Natural killer cell (primary cell): ENCODE measurements around the gene MINDY2. TPM values are rescaled to one million over a fixed set of nuclear protein-coding genes. Genes with fewer than 3 reads are reported as not detected.
A peak's percentile ranks its signal among the peaks of the same experiment; 100 is the strongest.

Source experiments
- ATAC-seq, 3 donors: fragments of 150-1000 bp in 2 of 3; fragments of 200-7000 bp in 1 of 3; cut with Tn5 transposase; 1 replicate in 1 of 3; 2 replicates in 2 of 3; pipeline ENCODE4 v1.10.0; 2021; ENCODE audit warnings: mild to moderate bottlenecking in 2 of 3, moderate library complexity in 2 of 3
- DNase-seq, 2 donors: peaks; one replicate each; pipeline versions ENCODE4 v3.0.0 to v3.0.0-alpha.2; 2013 to 2021; ENCODE audit warnings: mixed read lengths in 1 of 2
- H3K27ac ChIP-seq: one replicate; pipeline ENCODE4 v1.5.1; 2013; ENCODE audit warnings: mild to moderate bottlenecking, low read length
- H3K27me3 ChIP-seq: one replicate; pipeline ENCODE4 v1.6.1; 2013; ENCODE audit warnings: low read length; ENCODE audit not compliant: control insufficient read depth, insufficient read depth
- H3K36me3 ChIP-seq: one replicate; pipeline ENCODE4 v1.6.1; 2013; ENCODE audit warnings: low read length; ENCODE audit not compliant: control insufficient read depth, insufficient read depth
- H3K4me1 ChIP-seq: one replicate; pipeline ENCODE4 v1.6.1; 2013; ENCODE audit warnings: low read length; ENCODE audit not compliant: control insufficient read depth, insufficient read depth
- H3K4me3 ChIP-seq: one replicate; pipeline ENCODE4 v1.5.1; 2013; ENCODE audit warnings: low read length
- H3K9me3 ChIP-seq: one replicate; pipeline ENCODE4 v1.6.1; 2013; ENCODE audit warnings: low read length; ENCODE audit not compliant: control insufficient read depth, insufficient read depth
- H3K27ac Mint-ChIP-seq, 2 donors: one replicate each; pipeline ENCODE4 v1.8.0; 2022; ENCODE audit warnings: mild to moderate bottlenecking in 2 of 2, mixed read lengths in 2 of 2, moderate library complexity in 1 of 2
- H3K27me3 Mint-ChIP-seq, 2 donors: one replicate each; pipeline ENCODE4 v1.8.0; 2022; ENCODE audit warnings: low read depth in 2 of 2, mixed read lengths in 2 of 2
- H3K36me3 Mint-ChIP-seq: one replicate; pipeline ENCODE4 v1.8.0; 2022; ENCODE audit warnings: mixed read lengths
- H3K4me1 Mint-ChIP-seq, 2 donors: one replicate each; pipeline ENCODE4 v1.8.0; 2022; ENCODE audit warnings: mixed read lengths in 2 of 2
- H3K4me3 Mint-ChIP-seq: one replicate; pipeline ENCODE4 v1.8.0; 2022; ENCODE audit warnings: mild to moderate bottlenecking, moderate library complexity, mixed read lengths
- H3K9me3 Mint-ChIP-seq, 2 donors: one replicate each; pipeline ENCODE4 v1.8.0; 2022; ENCODE audit warnings: mixed read lengths in 2 of 2
- CTCF ChIP-seq: fragments of 200-600 bp; IDR thresholded peaks from one replicate; pipeline ENCODE4 v1.8.0; 2022; ENCODE audit warnings: antibody characterized with exemption
- WGBS: methylation state at CpG from one replicate; pipeline ENCODE4 v1.1.7; 2013; ENCODE audit warnings: missing lambda C conversion rate; ENCODE audit not compliant: insufficient coverage; 5-methylcytosine and 5-hydroxymethylcytosine counted together
- intact Hi-C: fragments of 100-400 bp; cut with micrococcal nuclease; formaldehyde crosslinking; loops from one replicate; pipeline ENCODE4 v1.14.2; 2022
- total RNA-seq, 4 donors: library from RNA; stranded (reverse); fragments of 120-200 nt in 1 of 4; gene quantifications; one replicate each; pipeline versions ENCODE4 v1.2.3 to v1.2.4, GENCODE V29; 2013 to 2022

The MINDY2 gene
- total RNA-seq, 3 donors from 2014 or later (not counting 1 experiment from before 2014, with no cell fraction given) = 16.3 to 18.7 (median 18.3) TPM

- Histone ChIP-seq H3K9me3 (no peaks in the 10 kb centered on the region), H3K27me3 (no peaks in the 10 kb centered on the region), H3K4me1 (peaks cover 9% of the 10 kb centered on the region), H3K36me3 (peaks cover 2% of the 10 kb centered on the region), H3K27ac (no peak overlapping the region), H3K4me3 (no peak overlapping the region)
- peak overlapping the region; percentile 19 to 58 for H3K27ac Mint-ChIP-seq
- no peak for ATAC-seq
- 91% methylated on average over 4 of the region's 5 CpGs for WGBS
- H3K4me3 Mint-ChIP-seq = no peak overlapping the region
- H3K4me1 Mint-ChIP-seq = peaks cover 71 to 74% of the 10 kb centered on the region in 2 donors
- no peaks in the 10 kb centered on the region for H3K27me3 Mint-ChIP-seq
- DNase-seq = no peak
- H3K36me3 Mint-ChIP-seq = no peaks in the 10 kb centered on the region
- H3K9me3 Mint-ChIP-seq = no peaks in the 10 kb centered on the region
- no peak for TF ChIP-seq CTCF
- intact Hi-C loops = no loop called here
Measured at GRCh38 chr15:58742819-58743502, 28.1 kb upstream of the MINDY2 start.

GRCh38 chr15:58746174-58746573 lies 24.9 kb upstream of the MINDY2 start:
- Histone ChIP-seq H3K27ac (no peak overlapping the region), H3K4me1 (peaks cover 13% of the 10 kb centered on the region)
- no peak for TF ChIP-seq CTCF

GRCh38 chr15:58748040-58748851 lies 22.9 kb upstream of the MINDY2 start:
- peaks cover under 1% of the 10 kb centered on the region for H3K36me3 ChIP-seq
- no peak for ATAC-seq
- 3% methylated on average over 11 of the region's 14 CpGs for WGBS
- Mint-ChIP-seq H3K9me3 (no peaks in the 10 kb centered on the region), H3K27ac (peak overlapping the region; percentile 94 to 97), H3K4me3 (peak overlapping the region; percentile 98), H3K36me3 (no peaks in the 10 kb centered on the region), H3K4me1 (peaks cover 47 to 53% of the 10 kb centered on the region in 2 donors), H3K27me3 (no peaks in the 10 kb centered on the region)
- peak in 1 of 2 donors; percentile 68 for DNase-seq
- TF ChIP-seq CTCF = no peak
- H3K4me3 ChIP-seq = peak overlapping the region; percentile 100
- H3K4me1 ChIP-seq = peaks cover 13% of the 10 kb centered on the region
- peak overlapping the region; percentile 97 for H3K27ac ChIP-seq
- no peaks in the 10 kb centered on the region for H3K9me3 ChIP-seq
- intact Hi-C loops = loop anchor here (2.0 kb wide), 3 partner anchors 23 to 139 kb away; partner anchors contain the start of gene MINDY2
- no peaks in the 10 kb centered on the region for H3K27me3 ChIP-seq

More at GRCh38 chr15:58746174-58746573, 24.9 kb upstream of the MINDY2 start:
- H3K9me3 ChIP-seq = no peaks in the 10 kb centered on the region
- H3K36me3 Mint-ChIP-seq = no peaks in the 10 kb centered on the region
- no peak for DNase-seq
- H3K4me3 Mint-ChIP-seq = peak overlapping the region; percentile 65
- H3K4me3 ChIP-seq = no peak overlapping the region
- H3K27ac Mint-ChIP-seq = peak overlapping the region; percentile 35 to 56
- H3K36me3 ChIP-seq = peaks cover 2% of the 10 kb centered on the region
- no peaks in the 10 kb centered on the region for H3K27me3 Mint-ChIP-seq
- intact Hi-C loops = no loop called here
- H3K9me3 Mint-ChIP-seq = no peaks in the 10 kb centered on the region
- ATAC-seq = no peak
- H3K4me1 Mint-ChIP-seq = peaks cover 68 to 74% of the 10 kb centered on the region in 2 donors
- no peaks in the 10 kb centered on the region for H3K27me3 ChIP-seq
- no CpG with 5 or more reads among the region's 1 CpG for WGBS
